Heart left ventricle (tissue), 16 donors: ENCODE data around the gene STK40. TPM values are rescaled to one million over a fixed set of nuclear protein-coding genes. Genes with fewer than 3 reads are reported as not detected.
A peak's percentile ranks its signal among the peaks of the same experiment; 100 is the strongest.

Experiments used
- ATAC-seq, 4 donors: fragments of 200-7000 bp; cut with Tn5 transposase; one replicate each; pipeline ENCODE4 v1.9.1; 2020 to 2022; ENCODE audit warnings: moderate library complexity in 4 of 4, mild to moderate bottlenecking in 3 of 4, moderate number of reproducible peaks in 1 of 4
- DNase-seq, 5 donors: peaks; one replicate each; pipeline ENCODE4 v3.0.0-alpha.2; 2020
- H3K27ac ChIP-seq, 12 donors: fragments of 200-600 bp; sonication (generic) in 4 of 12; one replicate each; pipeline versions ENCODE4 v1.5.0 to v1.8.0; 2016 to 2022; ENCODE audit warnings: mild to moderate bottlenecking in 2 of 12
- H3K27me3 ChIP-seq, 9 donors: fragments of 200-600 bp; sonication (generic) in 2 of 9; one replicate each; pipeline versions ENCODE4 v1.5.1 to v1.8.0; 2016 to 2022; ENCODE audit warnings: mild to moderate bottlenecking in 3 of 9
- H3K36me3 ChIP-seq, 9 donors: fragments of 200-600 bp; sonication (generic) in 2 of 9; one replicate each; pipeline versions ENCODE4 v1.5.0 to v1.8.0; 2018 to 2022; ENCODE audit warnings: mild to moderate bottlenecking in 2 of 9
- H3K4me1 ChIP-seq, 12 donors: fragments of 200-600 bp; sonication (generic) in 4 of 12; one replicate each; pipeline versions ENCODE4 v1.5.0 to v1.8.0; 2016 to 2022; ENCODE audit warnings: mild to moderate bottlenecking in 3 of 12
- H3K4me3 ChIP-seq, 12 donors: fragments of 200-600 bp; sonication (generic) in 4 of 12; one replicate each; pipeline versions ENCODE4 v1.5.0 to v1.8.0; 2017 to 2022; ENCODE audit warnings: mild to moderate bottlenecking in 9 of 12, moderate library complexity in 4 of 12
- H3K9me3 ChIP-seq, 12 donors: fragments of 200-600 bp; sonication (generic) in 4 of 12; one replicate each; pipeline versions ENCODE4 v1.5.0 to v1.8.0; 2016 to 2022; ENCODE audit warnings: mild to moderate bottlenecking in 1 of 12
- CTCF ChIP-seq, 12 donors: fragments of 200-600 bp; sonication (generic) in 4 of 12; IDR thresholded peaks; one replicate each; pipeline versions ENCODE4 v1.5.0 to v1.8.0; 2018 to 2022; ENCODE audit warnings: antibody characterized with exemption in 12 of 12, mild to moderate bottlenecking in 5 of 12
- POLR2A ChIP-seq, 2 donors: fragments of 450-650 bp; IDR thresholded peaks; one replicate each; pipeline ENCODE4 v1.6.1; 2017; ENCODE audit warnings: antibody characterized with exemption in 2 of 2, mild to moderate bottlenecking in 2 of 2, moderate library complexity in 2 of 2
- WGBS, 4 donors: extraction: QIAGEN DNeasy Blood & Tissue Kit in 2 of 4; methylation state at CpG; one replicate each; pipeline versions ENCODE4 v1.1.5 to v1.1.7; 2013 to 2018; 5-methylcytosine and 5-hydroxymethylcytosine counted together
- intact Hi-C, 10 donors: fragments of 100-400 bp; cut with DNase I; formaldehyde crosslinking; loops; one replicate each; pipeline versions ENCODE4 v1.11.1 to v1.14.2; 2022
- polyA plus RNA-seq, 2 donors: library from polyadenylated mRNA; stranded (reverse); fragments of 200-250 nt; gene quantifications; one replicate each; pipeline ENCODE4 v1.2.3, GENCODE V29; 2013
- total RNA-seq, 9 donors: library from RNA; depleted of rRNA in 2 of 9; stranded (reverse); fragments of >200 nt in 2 of 9; fragmentation: NEBNext Ultra II Directional in 3 of 9; extraction: Animal tissue kit (Norgen Biotek cat#: 25700) in 3 of 9; gene quantifications; one replicate each; pipeline versions ENCODE4 v1.1.0 to v1.2.4, GENCODE V29; 2016 to 2023
- donor health status: ischemic (EF 13 %, LVEDD 7.1; RV severe dilation, severe dysfunction).
- donor health status: healthy with polysubstance abuse.
- donor health status: DM: no; HTN: yes; CAD: no.
- donor health status: DM: no; HTN: no; CAD: no.
- donor health status: ischemic (EF 25% LVEDD 6.9; RV normal size, moderate dysfunction).
- donor health status: ischemic (EF 25% LVEDD 5.7; RV mildly dilated, moderate dysfunction).
- donor health status: healthy.
- donor health status: DM: yes; HTN: yes; CAD: no.
- donor health status: ischemic (EF 35%, LVEDD 5.7; RV mildly dilated, moderate dysfunction).
- donor health status: nonischemic (EF 11% LVEDD 7.7; RV severe dilation, severe dysfunction).
- donor health status: DM: yes; HTN: yes; CAD: no.
- donor health status: PGD.
- donor health status: ischemic (EF 29% LVEDD 5.4; RV normal size, mild dysfunction).
- donor health status: nonischemic (EF 23%, LVEDD 6.1; RV moderate dilation, normal function).

Gene STK40
- total and polyA plus RNA-seq, 11 donors: 27.9 to 114 (median 59.4) TPM

DNA sequence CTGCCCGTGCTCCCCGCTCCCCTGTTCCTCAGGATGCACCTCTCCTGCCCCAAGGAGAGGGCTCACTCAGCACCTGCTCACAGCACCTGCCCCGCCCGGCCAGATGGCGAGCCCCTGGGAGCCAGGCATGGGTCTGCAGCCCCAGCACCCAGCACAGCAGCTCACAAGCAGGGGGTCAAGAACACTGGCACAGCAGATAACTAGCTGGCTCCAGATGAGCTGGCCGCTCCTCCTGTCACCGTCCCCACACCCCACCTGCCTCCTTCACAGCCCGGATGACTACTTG lies 41.4 kb downstream of the STK40 start:
- Histone ChIP-seq H3K4me1 (peaks cover 0 to 26% (median 9%) of the 10 kb centered on the region in 12 donors), H3K27me3 (no peaks in the 10 kb centered on the region), H3K4me3 (no peak overlapping the region), H3K9me3 (no peaks in the 10 kb centered on the region), H3K27ac (no peak overlapping the region), H3K36me3 (peaks cover 0 to 96% (median 64%) of the 10 kb centered on the region in 9 donors)
- no peak for TF ChIP-seq POLR2A (IDR thresholded peaks at IDR 0.05)
- TF ChIP-seq CTCF (IDR thresholded peaks at IDR 0.05): no peak
- DNase-seq (no peak), ATAC-seq (no peak)
- intact Hi-C loops: loop anchor here in 2 of 10 donors (5.0 kb wide), 1 partner anchor 78 kb away; no protein-coding TSS in a partner anchor
- WGBS, 4 donors: 86 to 97% (median 93%) methylated on average over 8 of the region's 8 CpGs

GRCh38 chr1:36343651-36344394 lies 41.9 kb downstream of the STK40 start:
- no peaks in the 10 kb centered on the region for H3K9me3 ChIP-seq
- H3K4me3 ChIP-seq: no peak overlapping the region
- no peak overlapping the region for H3K27ac ChIP-seq
- DNase-seq: no peak
- no peaks in the 10 kb centered on the region for H3K27me3 ChIP-seq
- TF ChIP-seq CTCF (IDR thresholded peaks at IDR 0.05) (no peak), POLR2A (IDR thresholded peaks at IDR 0.05) (no peak)
- peaks cover 0 to 92% (median 62%) of the 10 kb centered on the region in 9 donors for H3K36me3 ChIP-seq
- ATAC-seq: no peak
- 90 to 100% (median 94%) methylated on average over 4 to 24 of the region's 24 CpGs for WGBS, 4 donors
- H3K4me1 ChIP-seq: peaks cover 0 to 26% (median 11%) of the 10 kb centered on the region in 12 donors
- intact Hi-C loops: loop anchor here in 6 of 10 donors (2.0 to 5.0 kb wide), 2 partner anchors 77 to 78 kb away; no protein-coding TSS in a partner anchor

GRCh38 chr1:36342426-36343185 lies 43.1 kb downstream of the STK40 start:
- Histone ChIP-seq H3K27ac (peak overlapping the region in 3 of 12 donors; percentile 20 to 70 (median 31)), H3K9me3 (no peaks in the 10 kb centered on the region), H3K27me3 (no peaks in the 10 kb centered on the region), H3K36me3 (peaks cover 0 to 80% (median 50%) of the 10 kb centered on the region in 9 donors), H3K4me1 (peaks cover 0 to 38% (median 23%) of the 10 kb centered on the region in 12 donors), H3K4me3 (no peak overlapping the region)
- WGBS, 4 donors: 58 to 84% (median 82%) methylated on average over 4 to 10 of the region's 10 CpGs
- intact Hi-C loops: loop anchor here (1.0 to 5.0 kb wide), 5 partner anchors 77 to 80 kb away; no protein-coding TSS in a partner anchor
- peak in 3 of 4 donors; percentile 65 to 80 (median 74) for ATAC-seq
- peak; percentile 60 to 78 (median 66) for TF ChIP-seq CTCF (IDR thresholded peaks at IDR 0.05)
- no peak for TF ChIP-seq POLR2A (IDR thresholded peaks at IDR 0.05)
- peak in 3 of 5 donors; percentile 53 to 75 (median 63) for DNase-seq
